Measurements from ENCODE around the gene TTLL6. TPM values are rescaled to one million over a fixed set of nuclear protein-coding genes. Genes with fewer than 3 reads are reported as not detected.
"Not testable (repeated sequence)": the region's sequence is repeated elsewhere in the genome, so short reads cannot be mapped to it uniquely, and the experiment has no call there.

The TTLL6 gene
- total RNA-seq, 4 donors from 2014 or later, result 1.1 to 7.5 (median 1.5) TPM; not detected in 1

DNA sequence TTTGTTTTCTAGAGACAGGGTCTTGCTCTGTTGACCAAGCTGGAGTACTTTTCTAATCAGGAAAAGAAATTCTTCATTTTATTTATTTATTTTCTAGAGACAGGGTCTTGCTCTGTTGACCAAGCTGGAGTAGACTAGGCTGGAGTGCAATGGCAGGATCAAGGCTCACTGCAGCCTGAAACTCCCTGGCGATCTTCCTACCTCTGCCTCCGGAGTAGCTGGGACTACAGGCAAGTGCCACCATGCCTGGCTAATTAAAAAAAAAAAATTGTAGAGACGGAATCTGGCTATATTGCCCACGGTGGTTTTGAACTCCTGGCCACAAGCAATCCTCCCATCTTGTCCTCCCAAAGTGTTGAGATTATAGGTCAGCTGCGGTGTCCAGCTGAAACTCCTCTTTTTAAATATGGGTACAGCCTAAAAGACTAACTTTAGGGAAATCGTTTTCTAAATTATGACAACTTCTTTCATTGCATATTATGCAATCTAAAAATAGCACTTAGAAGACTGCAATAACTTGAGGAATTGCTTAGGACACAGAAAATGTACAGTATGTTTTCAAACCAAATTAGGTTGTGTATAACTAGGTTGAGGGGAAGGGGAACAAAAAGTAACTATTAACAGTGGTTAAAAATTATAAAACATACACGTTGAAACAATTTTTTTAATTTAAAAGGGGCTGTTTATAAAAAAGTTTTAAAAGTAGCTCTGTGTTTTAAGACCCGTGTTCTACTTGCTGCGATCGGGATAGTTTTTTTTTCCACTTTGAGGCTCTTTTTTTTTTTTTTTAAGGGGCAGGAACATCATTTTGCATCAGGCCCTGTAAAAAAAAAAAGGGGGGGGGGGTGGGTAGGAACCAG, 99.4 kb downstream of the TTLL6 start:
- no peak for TF ChIP-seq POLR2A (IDR thresholded peaks at IDR 0.05)
- TF ChIP-seq, protein P1, sequence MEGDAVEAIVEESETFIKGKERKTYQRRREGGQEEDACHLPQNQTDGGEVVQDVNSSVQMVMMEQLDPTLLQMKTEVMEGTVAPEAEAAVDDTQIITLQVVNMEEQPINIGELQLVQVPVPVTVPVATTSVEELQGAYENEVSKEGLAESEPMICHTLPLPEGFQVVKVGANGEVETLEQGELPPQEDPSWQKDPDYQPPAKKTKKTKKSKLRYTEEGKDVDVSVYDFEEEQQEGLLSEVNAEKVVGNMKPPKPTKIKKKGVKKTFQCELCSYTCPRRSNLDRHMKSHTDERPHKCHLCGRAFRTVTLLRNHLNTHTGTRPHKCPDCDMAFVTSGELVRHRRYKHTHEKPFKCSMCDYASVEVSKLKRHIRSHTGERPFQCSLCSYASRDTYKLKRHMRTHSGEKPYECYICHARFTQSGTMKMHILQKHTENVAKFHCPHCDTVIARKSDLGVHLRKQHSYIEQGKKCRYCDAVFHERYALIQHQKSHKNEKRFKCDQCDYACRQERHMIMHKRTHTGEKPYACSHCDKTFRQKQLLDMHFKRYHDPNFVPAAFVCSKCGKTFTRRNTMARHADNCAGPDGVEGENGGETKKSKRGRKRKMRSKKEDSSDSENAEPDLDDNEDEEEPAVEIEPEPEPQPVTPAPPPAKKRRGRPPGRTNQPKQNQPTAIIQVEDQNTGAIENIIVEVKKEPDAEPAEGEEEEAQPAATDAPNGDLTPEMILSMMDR (IDR thresholded peaks at IDR 0.05), result no peak
- DNase-seq, result no peak
- H3K27ac ChIP-seq, result no peak overlapping the region

DNA sequence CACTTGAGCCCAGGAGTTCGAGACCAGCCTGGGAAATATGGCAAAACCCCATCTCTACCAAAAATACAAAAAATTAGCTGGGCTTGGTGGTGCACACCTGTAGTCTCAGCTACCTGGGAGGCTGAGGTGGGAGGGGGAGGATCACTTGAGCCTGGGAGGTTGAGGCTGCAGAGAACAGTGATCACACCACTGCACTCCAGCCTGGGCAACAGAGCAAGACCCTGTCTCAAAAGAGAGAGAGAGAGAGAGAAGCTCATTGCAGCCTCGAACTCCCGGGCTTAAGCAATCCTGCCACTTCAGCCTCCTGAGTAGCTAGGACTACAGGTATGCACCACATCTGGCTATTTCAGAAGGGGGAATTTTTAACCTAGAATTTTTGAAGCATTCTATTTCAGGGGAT, 100.5 kb downstream of the TTLL6 start:
- H3K9me3 ChIP-seq, H3K4me3 ChIP-seq, H3K36me3 ChIP-seq, H3K27ac ChIP-seq, DNase-seq: not testable (repeated sequence)
- Histone ChIP-seq H3K27me3 (peaks cover 0 to 50% of the 10 kb centered on the region in 2 donors), H3K4me1 (peaks cover 0 to 15% (median 0%) of the 10 kb centered on the region in 4 donors)

More for the DNA sequence above, 99.4 kb downstream of the TTLL6 start:
- H3K36me3 ChIP-seq, result no peaks in the 10 kb centered on the region
- peaks cover 0 to 15% (median 0%) of the 10 kb centered on the region in 4 donors for H3K4me1 ChIP-seq
- H3K4me3 ChIP-seq, result no peak overlapping the region
- H3K9me3 ChIP-seq, result peaks cover 0 to 9% (median 0%) of the 10 kb centered on the region in 4 donors
- peaks cover 0 to 61% of the 10 kb centered on the region in 2 donors for H3K27me3 ChIP-seq

GRCh38 chr17:48715496-48716399, 101.3 kb downstream of the TTLL6 start:
- Histone ChIP-seq H3K36me3 (no peaks in the 10 kb centered on the region), H3K4me1 (peaks cover 0 to 15% (median 0%) of the 10 kb centered on the region in 4 donors), H3K4me3 (no peak overlapping the region), H3K9me3 (peaks cover 0 to 9% (median 0%) of the 10 kb centered on the region in 4 donors), H3K27ac (no peak overlapping the region), H3K27me3 (peaks cover 0 to 43% of the 10 kb centered on the region in 2 donors)
- TF ChIP-seq, protein P1 (IDR thresholded peaks at IDR 0.05), result no peak
- TF ChIP-seq POLR2A (IDR thresholded peaks at IDR 0.05), result no peak
- DNase-seq, result no peak

Small RNA genes lying within 50 kb of the gene (small RNA-seq; reads per million reads assigned to genes)
- gene COX6B1P2, result 0 reads per million in 2 donors
- gene MIR3185, result 0 reads per million in 2 donors
- 0 reads per million in 2 donors for gene RF02132
- gene RF02133, result 0 reads per million in 2 donors
- gene RN7SL125P, result 0 reads per million in 2 donors

Other genes starting within 250 kb of the TTLL6 start
- gene HOXB4, start 238.9 kb downstream of the TTLL6 start, total RNA-seq, result 1 to 10 TPM; 1.8 to 6.6 (median 5.1) TPM
- gene HOXB3, start 227.0 kb downstream of the TTLL6 start, total RNA-seq, result 10 to 100 TPM; 37.0 to 89.3 (median 65.4) TPM
- gene HOXB5, start 223.4 kb downstream of the TTLL6 start, total RNA-seq, result 10 to 100 TPM in 3 of 4 donors, 1 to 10 TPM in 1; 7.7 to 22.5 (median 15.0) TPM
- 10 to 100 TPM; 34.3 to 98.4 (median 66.7) TPM for gene HOXB6, start 212.2 kb downstream of the TTLL6 start, total RNA-seq
- gene HOXB7, start 206.2 kb downstream of the TTLL6 start, total RNA-seq, result 10 to 100 TPM; 10.7 to 22.8 (median 19.0) TPM
- 10 to 100 TPM in 3 of 4 donors, 1 to 10 TPM in 1; 1.8 to 21.2 (median 14.9) TPM for gene HOXB8, start 201.9 kb downstream of the TTLL6 start, total RNA-seq
- gene HOXB9, start 190.9 kb downstream of the TTLL6 start, total RNA-seq, result 10 to 100 TPM; 13.7 to 47.5 (median 24.9) TPM
- not detected for gene PRAC1, start 94.7 kb downstream of the TTLL6 start, total RNA-seq
- gene PRAC2, start 94.0 kb downstream of the TTLL6 start, total RNA-seq, result not detected
- under 1 TPM in 1 of 4 donors, not detected in 3; 0.54 TPM for gene HOXB13, start 88.5 kb downstream of the TTLL6 start, total RNA-seq
- 100 to 1,000 TPM; 124 to 334 (median 163) TPM for gene CALCOCO2, start 13.8 kb upstream of the TTLL6 start, total RNA-seq
- 100 to 1,000 TPM in 3 of 4 donors, 10 to 100 TPM in 1; 56.1 to 126 (median 109) TPM for gene ATP5MC1, start 75.6 kb upstream of the TTLL6 start, total RNA-seq
- gene UBE2Z, start 91.2 kb upstream of the TTLL6 start, total RNA-seq, result 10 to 100 TPM; 42.9 to 58.0 (median 49.8) TPM
- 10 to 100 TPM; 60.2 to 80.9 (median 66.4) TPM for gene SNF8, start 127.6 kb upstream of the TTLL6 start, total RNA-seq
- not detected for gene GIP, start 151.4 kb upstream of the TTLL6 start, total RNA-seq
- under 1 TPM in 1 of 4 donors, not detected in 3; 0.54 TPM for gene IGF2BP1, start 180.2 kb upstream of the TTLL6 start, total RNA-seq